SU-DHL-6 (cell line): ENCODE results near the gene MED10.

Experiments
- H2AFZ ChIP-seq: fragments of 200-600 bp; sonication (generic); 2 replicates; pipeline ENCODE4 v1.6.1; 2014; ENCODE audit warnings: low read depth, mild to moderate bottlenecking, moderate library complexity, mixed read lengths, antibody characterized with exemption, low read length; ENCODE audit not compliant: severe bottlenecking
- H3F3A ChIP-seq: fragments of 200-600 bp; shearing (Covaris generic); 2 replicates; pipeline ENCODE4 v1.6.0; 2016; ENCODE audit warnings: antibody characterized with exemption, mild to moderate bottlenecking; ENCODE audit not compliant: insufficient read depth
- H3K27ac ChIP-seq: fragments of 200-600 bp; sonication (generic); 2 replicates; pipeline ENCODE4 v1.5.1; 2016; ENCODE audit warnings: low read depth, mild to moderate bottlenecking, low read length, moderate library complexity, mixed read lengths
- H3K27me3 ChIP-seq: fragments of 200-600 bp; sonication (generic), shearing (Covaris generic); 2 replicates; pipeline ENCODE4 v1.6.0; 2014; ENCODE audit warnings: mild to moderate bottlenecking, low read length
- H3K36me3 ChIP-seq: fragments of 200-600 bp; sonication (generic); 2 replicates; pipeline ENCODE4 v1.6.1; 2014; ENCODE audit warnings: mild to moderate bottlenecking, low read length, mixed read lengths
- H3K4me2 ChIP-seq: fragments of 300-600, 200-600 bp; shearing (Covaris generic), sonication (generic); 2 replicates; pipeline ENCODE4 v1.6.0; 2014; ENCODE audit warnings: low read length, low read depth, mild to moderate bottlenecking; ENCODE audit not compliant: poor library complexity, severe bottlenecking
- H3K4me3 ChIP-seq: fragments of 200-600 bp; sonication (generic); 2 replicates; pipeline ENCODE4 v1.5.1; 2014; ENCODE audit warnings: antibody characterized with exemption, low read length, mild to moderate bottlenecking, mixed read lengths; ENCODE audit not compliant: insufficient read depth, poor library complexity, severe bottlenecking
- H3K79me2 ChIP-seq: fragments of 200-600 bp; sonication (generic); 2 replicates; pipeline ENCODE4 v1.6.1; 2014; ENCODE audit warnings: mild to moderate bottlenecking, low read length, moderate library complexity; ENCODE audit not compliant: insufficient read depth
- H3K9ac ChIP-seq: fragments of 200-600 bp; sonication (generic); 2 replicates; pipeline ENCODE4 v1.7.0; 2014; ENCODE audit warnings: mild to moderate bottlenecking, low read length
- H3K9me2 ChIP-seq: fragments of 200-600 bp; sonication (generic); replicated peaks from 2 replicates; pipeline ENCODE4 v1.6.1; 2014; ENCODE audit warnings: low read length; ENCODE audit not compliant: insufficient read depth
- H3K9me3 ChIP-seq: fragments of 200-600 bp; sonication (generic); 2 replicates; pipeline ENCODE4 v1.6.1; 2014; ENCODE audit warnings: low read length, mixed read lengths; ENCODE audit not compliant: insufficient read depth
- H4K20me1 ChIP-seq: fragments of 200-600 bp; sonication (generic); 2 replicates; pipeline ENCODE4 v1.6.1; 2014; ENCODE audit warnings: low read depth, mild to moderate bottlenecking, antibody characterized with exemption, low read length, moderate library complexity, mixed read lengths
- CTCF ChIP-seq: fragments of 200-600 bp; sonication (generic); IDR thresholded peaks from one replicate; pipeline ENCODE4 v1.5.1; 2017; ENCODE audit warnings: antibody characterized with exemption, mild to moderate bottlenecking, low read length, moderate library complexity; ENCODE audit not compliant: insufficient read depth, poor library complexity, severe bottlenecking
- EZH2phosphoT487 ChIP-seq: fragments of 200-600 bp; sonication (generic), shearing (Covaris generic); conservative IDR thresholded peaks from 2 replicates; pipeline ENCODE4 v1.6.1; 2018; ENCODE audit warnings: mild to moderate bottlenecking, antibody characterized with exemption, low read length, moderate library complexity, mixed read lengths

Gene MED10

GRCh38 chr5:6394429-6395101 lies 16.2 kb upstream of the MED10 start:
- Histone ChIP-seq H2AFZ (no peak overlapping the region), H3K27ac (no peak overlapping the region), H3K4me3 (no peak overlapping the region), H3K9me3 (no peaks in the 10 kb centered on the region), H3K36me3 (no peaks in the 10 kb centered on the region), H4K20me1 (no peaks in the 10 kb centered on the region), H3F3A (no peaks in the 10 kb centered on the region), H3K9ac (no peak overlapping the region), H3K4me2 (no peak overlapping the region), H3K9me2 (no peaks in the 10 kb centered on the region), H3K27me3 (no peaks in the 10 kb centered on the region), H3K79me2 (no peaks in the 10 kb centered on the region)
- no peak for TF ChIP-seq CTCF
- TF ChIP-seq EZH2phosphoT487: no peak

- Histone ChIP-seq H3K27me3 (no peaks in the 10 kb centered on the region), H3K36me3 (no peaks in the 10 kb centered on the region), H3F3A (no peaks in the 10 kb centered on the region), H4K20me1 (no peaks in the 10 kb centered on the region), H3K4me3 (no peak overlapping the region), H3K4me2 (no peak overlapping the region), H3K9me3 (no peaks in the 10 kb centered on the region), H3K27ac (no peak overlapping the region), H3K79me2 (no peaks in the 10 kb centered on the region), H2AFZ (no peak overlapping the region), H3K9me2 (no peaks in the 10 kb centered on the region), H3K9ac (no peak overlapping the region)
- TF ChIP-seq CTCF (no peak), EZH2phosphoT487 (no peak)
Observed at GRCh38 chr5:6393596-6394194, 15.3 kb upstream of the MED10 start.

- Histone ChIP-seq H3K4me3 (no peak overlapping the region), H3K27ac (no peak overlapping the region), H3K79me2 (no peaks in the 10 kb centered on the region)
Observed at GRCh38 chr5:6392561-6392960, 14.2 kb upstream of the MED10 start.

GRCh38 chr5:6391151-6391550 lies 12.8 kb upstream of the MED10 start:
- Histone ChIP-seq H3K9me3 (no peaks in the 10 kb centered on the region), H3K36me3 (no peaks in the 10 kb centered on the region), H3K4me3 (no peak overlapping the region), H3K79me2 (no peaks in the 10 kb centered on the region), H4K20me1 (no peaks in the 10 kb centered on the region), H3K9ac (no peak overlapping the region), H3F3A (no peaks in the 10 kb centered on the region), H3K27ac (no peak overlapping the region), H3K27me3 (no peaks in the 10 kb centered on the region), H3K9me2 (no peaks in the 10 kb centered on the region), H3K4me2 (no peak overlapping the region), H2AFZ (no peak overlapping the region)
- TF ChIP-seq EZH2phosphoT487 (no peak), CTCF (no peak)

More at GRCh38 chr5:6392561-6392960, 14.2 kb upstream of the MED10 start:
- H3K9me3 ChIP-seq: no peaks in the 10 kb centered on the region
- H2AFZ ChIP-seq: no peak overlapping the region
- no peak overlapping the region for H3K4me2 ChIP-seq
- H3F3A ChIP-seq: no peaks in the 10 kb centered on the region
- no peaks in the 10 kb centered on the region for H3K9me2 ChIP-seq
- TF ChIP-seq EZH2phosphoT487: no peak
- no peak overlapping the region for H3K9ac ChIP-seq
- H3K27me3 ChIP-seq: no peaks in the 10 kb centered on the region
- no peaks in the 10 kb centered on the region for H3K36me3 ChIP-seq
- no peaks in the 10 kb centered on the region for H4K20me1 ChIP-seq
